OCI-LY7 (cell line): ENCODE data around the gene CD5L.

ENCODE experiments used
- EZH2phosphoT487 ChIP-seq: fragments of 200-600 bp; sonication (generic); IDR thresholded peaks from 2 replicates; pipeline ENCODE4 v1.6.1; 2018; ENCODE audit warnings: low read depth, borderline replicate concordance, mild to moderate bottlenecking, mixed run types, antibody characterized with exemption, low read length, moderate library complexity, mixed read lengths
- TF ChIP-seq, protein P1 (sequence below): fragments of 200-600 bp; sonication (generic); conservative IDR thresholded peaks from 2 replicates; pipeline ENCODE4 v1.5.1; 2014; ENCODE audit warnings: mild to moderate bottlenecking, antibody characterized with exemption, low read length, moderate library complexity, mixed read lengths

- TF ChIP-seq, protein P1, sequence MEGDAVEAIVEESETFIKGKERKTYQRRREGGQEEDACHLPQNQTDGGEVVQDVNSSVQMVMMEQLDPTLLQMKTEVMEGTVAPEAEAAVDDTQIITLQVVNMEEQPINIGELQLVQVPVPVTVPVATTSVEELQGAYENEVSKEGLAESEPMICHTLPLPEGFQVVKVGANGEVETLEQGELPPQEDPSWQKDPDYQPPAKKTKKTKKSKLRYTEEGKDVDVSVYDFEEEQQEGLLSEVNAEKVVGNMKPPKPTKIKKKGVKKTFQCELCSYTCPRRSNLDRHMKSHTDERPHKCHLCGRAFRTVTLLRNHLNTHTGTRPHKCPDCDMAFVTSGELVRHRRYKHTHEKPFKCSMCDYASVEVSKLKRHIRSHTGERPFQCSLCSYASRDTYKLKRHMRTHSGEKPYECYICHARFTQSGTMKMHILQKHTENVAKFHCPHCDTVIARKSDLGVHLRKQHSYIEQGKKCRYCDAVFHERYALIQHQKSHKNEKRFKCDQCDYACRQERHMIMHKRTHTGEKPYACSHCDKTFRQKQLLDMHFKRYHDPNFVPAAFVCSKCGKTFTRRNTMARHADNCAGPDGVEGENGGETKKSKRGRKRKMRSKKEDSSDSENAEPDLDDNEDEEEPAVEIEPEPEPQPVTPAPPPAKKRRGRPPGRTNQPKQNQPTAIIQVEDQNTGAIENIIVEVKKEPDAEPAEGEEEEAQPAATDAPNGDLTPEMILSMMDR, result no peak
- TF ChIP-seq EZH2phosphoT487, result no peak
Measured at GRCh38 chr1:157829210-157829609, 12.4 kb downstream of the CD5L start.
